Common myeloid progenitor, CD34-positive (primary cell): ENCODE measurements around the gene NFAM1.
A peak's percentile ranks its signal among the peaks of the same experiment; 100 is the strongest.

Experiments
- CTCF ChIA-PET: fragments of 350-600 bp; sonication (Branson Sonifier 250); formaldehyde crosslinking; loops from one replicate; lab custom pipeline; 2021; ENCODE audit warnings: antibody characterized with exemption; lab: Charles Lee
- POLR2A ChIA-PET: fragments of 350-600 bp; sonication (Branson Sonifier 250); formaldehyde crosslinking; loops from one replicate; lab custom pipeline; 2021; ENCODE audit warnings: antibody characterized with exemption; lab: Charles Lee
- DNase-seq, 3 donors: peaks; one replicate each; pipeline versions ENCODE4 v3.0.0 to v3.0.0-alpha.2; 2013
- H3K27ac ChIP-seq, 2 experiments: 1 replicate in 1 of 2; 2 replicates in 1 of 2; pipeline ENCODE4 v1.7.0; 2013; ENCODE audit warnings: inconsistent platforms in 2 of 2, low read length in 2 of 2, mild to moderate bottlenecking in 2 of 2, low read depth in 1 of 2, moderate library complexity in 1 of 2; ENCODE audit not compliant: severe bottlenecking in 2 of 2, insufficient read depth in 1 of 2, poor library complexity in 1 of 2
- H3K27me3 ChIP-seq, 5 experiments: replicated peaks in 2 of 5; 1 replicate in 3 of 5; 2 replicates in 2 of 5; pipeline versions ENCODE4 v1.6.1 to v1.7.0; 2013; ENCODE audit warnings: low read length in 4 of 5, mild to moderate bottlenecking in 2 of 5, moderate library complexity in 2 of 5, inconsistent platforms in 1 of 5; ENCODE audit not compliant: insufficient read depth in 5 of 5, control insufficient read depth in 4 of 5
- H3K36me3 ChIP-seq, 4 experiments: 1 replicate in 2 of 4; 2 replicates in 2 of 4; pipeline versions ENCODE4 v1.6.1 to v1.7.0; 2013; ENCODE audit warnings: low read length in 3 of 4, control low read depth in 1 of 4, mild to moderate bottlenecking in 1 of 4; ENCODE audit not compliant: control insufficient read depth in 4 of 4, insufficient read depth in 4 of 4
- H3K4me1 ChIP-seq, 4 experiments: 1 replicate in 3 of 4; 2 replicates in 1 of 4; pipeline versions ENCODE4 v1.6.1 to v1.7.1; 2013; ENCODE audit warnings: low read length in 3 of 4, mild to moderate bottlenecking in 3 of 4, control low read depth in 1 of 4, inconsistent platforms in 1 of 4, moderate library complexity in 1 of 4; ENCODE audit not compliant: control insufficient read depth in 4 of 4, insufficient read depth in 4 of 4; ENCODE audit errors: control extremely low read depth in 1 of 4
- H3K4me3 ChIP-seq, 7 experiments: 1 replicate in 4 of 7; 2 replicates in 3 of 7; pipeline versions ENCODE4 v1.5.1 to v1.7.0; 2013; ENCODE audit warnings: mild to moderate bottlenecking in 7 of 7, low read length in 6 of 7, moderate library complexity in 6 of 7, inconsistent platforms in 2 of 7, low read depth in 2 of 7, control low read depth in 1 of 7; ENCODE audit not compliant: insufficient read depth in 4 of 7, control insufficient read depth in 1 of 7; ENCODE audit errors: extremely low read depth in 1 of 7
- H3K9me3 ChIP-seq, 5 experiments: 1 replicate in 4 of 5; 2 replicates in 1 of 5; pipeline versions ENCODE4 v1.6.1 to v1.7.1; 2013; ENCODE audit warnings: low read length in 4 of 5, mild to moderate bottlenecking in 2 of 5, inconsistent platforms in 1 of 5, low read depth in 1 of 5, moderate library complexity in 1 of 5; ENCODE audit not compliant: control insufficient read depth in 4 of 5, insufficient read depth in 2 of 5; ENCODE audit errors: control extremely low read depth in 1 of 5
- WGBS: methylation state at CpG from one replicate; pipeline ENCODE4 v1.1.5; 2013; ENCODE audit not compliant: insufficient coverage; 5-methylcytosine and 5-hydroxymethylcytosine counted together

Gene NFAM1

GRCh38 chr22:42451499-42452145, 19.4 kb upstream of the NFAM1 start:
- POLR2A ChIA-PET = no interaction called here
- H3K9me3 ChIP-seq = no peaks in the 10 kb centered on the region
- 96% methylated on average over 8 of the region's 11 CpGs for WGBS
- no peaks in the 10 kb centered on the region for H3K36me3 ChIP-seq
- H3K4me1 ChIP-seq = no peaks in the 10 kb centered on the region
- CTCF ChIA-PET = interaction anchor here (1.1 to 1.2 kb wide), 3 partner anchors 24 to 282 kb away, joined by 3 read pairs; no protein-coding TSS in a partner anchor
- H3K4me3 ChIP-seq = no peak overlapping the region
- no peak overlapping the region for H3K27ac ChIP-seq
- H3K27me3 ChIP-seq = no peaks in the 10 kb centered on the region
- no peak for DNase-seq

GRCh38 chr22:42450862-42451261, 18.7 kb upstream of the NFAM1 start:
- no peaks in the 10 kb centered on the region for H3K36me3 ChIP-seq
- CTCF ChIA-PET = no interaction called here
- 100% methylated on average over 6 of the region's 6 CpGs for WGBS
- POLR2A ChIA-PET = no interaction called here
- no peaks in the 10 kb centered on the region for H3K27me3 ChIP-seq
- H3K27ac ChIP-seq = no peak overlapping the region
- no peak overlapping the region for H3K4me3 ChIP-seq
- no peak for DNase-seq
- no peaks in the 10 kb centered on the region for H3K4me1 ChIP-seq
- no peaks in the 10 kb centered on the region for H3K9me3 ChIP-seq

GRCh38 chr22:42446151-42446550, 13.9 kb upstream of the NFAM1 start:
- no peak overlapping the region for H3K4me3 ChIP-seq
- H3K27me3 ChIP-seq = no peaks in the 10 kb centered on the region
- H3K27ac ChIP-seq = no peak overlapping the region
- H3K4me1 ChIP-seq = peaks cover 5 to 30% (median 25%) of the 10 kb centered on the region in 4 experiments
- no peaks in the 10 kb centered on the region for H3K36me3 ChIP-seq
- no peak for DNase-seq
- no peaks in the 10 kb centered on the region for H3K9me3 ChIP-seq
- 100% methylated on average over 2 of the region's 13 CpGs for WGBS
- ChIA-PET POLR2A (no interaction called here), CTCF (interaction anchor here (2.6 to 4.1 kb wide), 2 partner anchors 169 to 276 kb away, joined by 16 to 17 read pairs; no protein-coding TSS in a partner anchor)

- H3K27ac ChIP-seq = peak overlapping the region in 1 of 2 experiments; percentile 72
- peak; percentile 90 to 96 (median 95) for DNase-seq
- H3K4me1 ChIP-seq = peaks cover 8 to 48% (median 43%) of the 10 kb centered on the region in 4 experiments
- H3K4me3 ChIP-seq = peak overlapping the region; percentile 23 to 80 (median 47)
- under 1% methylated on average over 23 of the region's 28 CpGs for WGBS
- ChIA-PET POLR2A (interaction anchor here (0.7 to 1.5 kb wide), 5 partner anchors 29 to 480 kb away, joined by 3 read pairs; partner anchors contain the start of gene NDUFA6), CTCF (interaction anchor here (0.6 to 4.1 kb wide), 32 partner anchors 8 to 518 kb away, joined by 3 to 17 read pairs (median 4); partner anchors contain the start of gene NFAM1)
- no peaks in the 10 kb centered on the region for H3K9me3 ChIP-seq
- no peaks in the 10 kb centered on the region for H3K27me3 ChIP-seq
- no peaks in the 10 kb centered on the region for H3K36me3 ChIP-seq
These were observed 12.1 kb upstream of the NFAM1 start for GRCh38 chr22:42444077-42444904.

- H3K27ac ChIP-seq = peak overlapping the region in 1 of 2 experiments; percentile 72
- peaks cover 11 to 54% (median 48%) of the 10 kb centered on the region in 4 experiments for H3K4me1 ChIP-seq
- H3K9me3 ChIP-seq = no peaks in the 10 kb centered on the region
- 48% methylated on average over 6 of the region's 6 CpGs for WGBS
- H3K27me3 ChIP-seq = no peaks in the 10 kb centered on the region
- no peaks in the 10 kb centered on the region for H3K36me3 ChIP-seq
- CTCF ChIA-PET = interaction anchor here (0.7 to 4.1 kb wide), 22 partner anchors 8 to 477 kb away, joined by 3 to 17 read pairs (median 5); partner anchors contain the start of gene NFAM1
- H3K4me3 ChIP-seq = peak overlapping the region in 4 of 7 experiments; percentile 47 to 80 (median 66)
- DNase-seq = no peak
- POLR2A ChIA-PET = interaction anchor here (0.7 to 1.5 kb wide), 3 partner anchors 46 to 353 kb away, joined by 3 read pairs; partner anchors contain the start of gene NDUFA6
These were observed 11.3 kb upstream of the NFAM1 start for GRCh38 chr22:42443240-42444076.

- POLR2A ChIA-PET = no interaction called here
- Histone ChIP-seq H3K27ac (no peak overlapping the region), H3K4me1 (peaks cover 11 to 60% (median 53%) of the 10 kb centered on the region in 4 experiments), H3K4me3 (no peak overlapping the region), H3K36me3 (no peaks in the 10 kb centered on the region), H3K9me3 (no peaks in the 10 kb centered on the region), H3K27me3 (no peaks in the 10 kb centered on the region)
- no peak for DNase-seq
- CTCF ChIA-PET = interaction anchor here (1.6 to 2.1 kb wide), 2 partner anchors 39 to 162 kb away, joined by 6 read pairs; no protein-coding TSS in a partner anchor
- WGBS = 70% methylated on average over 2 of the region's 4 CpGs
These were observed 10.5 kb upstream of the NFAM1 start for GRCh38 chr22:42442748-42443147.
